Measurements from ENCODE around the gene MYO1H. TPM values are rescaled to one million over a fixed set of nuclear protein-coding genes. Genes with fewer than 3 reads are reported as not detected.

Gene MYO1H
- total RNA-seq, 1 experiment from 2014 or later: not detected

GRCh38 chr12:109464642-109465351 lies 117.1 kb downstream of the MYO1H start:
- TF ChIP-seq EZH2phosphoT487 (IDR thresholded peaks at IDR 0.05; ENCODE audit: borderline replicate concordance) (no peak), ZFX (IDR thresholded peaks at IDR 0.05) (no peak), TCF7L2 (IDR thresholded peaks at IDR 0.05; ENCODE audit: borderline replicate concordance, extremely low read depth, insufficient read depth, insufficient read length) (no peak), YY1 (IDR thresholded peaks at IDR 0.05; ENCODE audit: extremely low read depth, insufficient replicate concordance, low read depth, low read length) (no peak), CTCF (IDR thresholded peaks at IDR 0.05 in 2 of 3, conservative IDR thresholded peaks at IDR 0.05 in 1 of 3; ENCODE audit: borderline replicate concordance in 1 of 3, insufficient read depth in 1 of 3, low read depth in 2 of 3, low read length in 2 of 3) (no peak), ZBTB33 (IDR thresholded peaks at IDR 0.05; ENCODE audit: extremely low read depth, insufficient replicate concordance, low read length) (no peak), POLR2AphosphoS5 (IDR thresholded peaks at IDR 0.05; ENCODE audit: low read depth, low read length) (no peak), FOSL1 (IDR thresholded peaks at IDR 0.05; ENCODE audit: low read depth) (no peak), CBX3 (IDR thresholded peaks at IDR 0.05; ENCODE audit: low read depth) (no peak)
- POLR2A ChIA-PET: no interaction called here
- Histone ChIP-seq H3K4me3 (replicated peaks in 1 of 2; ENCODE audit: low read depth in 1 of 2, low read length in 2 of 2) (no peak overlapping the region), H3K36me3 (ENCODE audit: control insufficient read depth in 1 of 2, insufficient read depth in 2 of 2, low read length in 2 of 2) (peaks cover 15 to 19% of the 10 kb centered on the region in 2 experiments; a peak in 3 of 4 replicates), H3K27ac (ENCODE audit: low read depth, low read length) (no peak overlapping the region), H4K20me1 (ENCODE audit: insufficient read depth) (peaks cover 4% of the 10 kb centered on the region; the same call in 1 of the 2 replicates), H3K79me2 (ENCODE audit: insufficient read depth, low read length) (peaks cover 65% of the 10 kb centered on the region), H3K9me3 (ENCODE audit: control insufficient read depth in 1 of 2, insufficient read depth in 1 of 2, low read depth in 1 of 2, low read length in 2 of 2) (no peaks in the 10 kb centered on the region), H3K9me2 (ENCODE audit: insufficient read depth) (no peaks in the 10 kb centered on the region), H3K4me1 (ENCODE audit: control insufficient read depth in 1 of 2, insufficient read depth in 2 of 2, low read length in 2 of 2) (peaks cover 39 to 44% of the 10 kb centered on the region in 2 experiments), H3K27me3 (ENCODE audit: insufficient read depth, low read length) (no peaks in the 10 kb centered on the region), H2AFZ (ENCODE audit: low read depth, low read length, poor library complexity, severe bottlenecking) (no peak overlapping the region), H3K9ac (ENCODE audit: low read length) (no peak overlapping the region), H3K4me2 (ENCODE audit: low read length) (no peak overlapping the region)
- no TSS peak for BruUV-seq (replicated peaks)
- CTCF ChIA-PET: no interaction called here
- ATAC-seq (no peak), DNase-seq (ENCODE audit: low read depth, low spot score) (no peak)
- RAD21 ChIA-PET (ENCODE audit: low non-redundant PET in 1 of 2, low total read pairs in 2 of 2, uncharacterized antibody in 2 of 2, unreplicated experiment in 2 of 2): no interaction called here
- intact Hi-C loops (cut with micrococcal nuclease): no loop called here

Data from HCT116 (cell line).